ENCODE measurements around the gene COG3. TPM values are rescaled to one million over a fixed set of nuclear protein-coding genes. Genes with fewer than 3 reads are reported as not detected.

COG3 gene
- total RNA-seq, 3 donors from 2014 or later = 37.0 to 51.3 (median 47.2) TPM

DNA sequence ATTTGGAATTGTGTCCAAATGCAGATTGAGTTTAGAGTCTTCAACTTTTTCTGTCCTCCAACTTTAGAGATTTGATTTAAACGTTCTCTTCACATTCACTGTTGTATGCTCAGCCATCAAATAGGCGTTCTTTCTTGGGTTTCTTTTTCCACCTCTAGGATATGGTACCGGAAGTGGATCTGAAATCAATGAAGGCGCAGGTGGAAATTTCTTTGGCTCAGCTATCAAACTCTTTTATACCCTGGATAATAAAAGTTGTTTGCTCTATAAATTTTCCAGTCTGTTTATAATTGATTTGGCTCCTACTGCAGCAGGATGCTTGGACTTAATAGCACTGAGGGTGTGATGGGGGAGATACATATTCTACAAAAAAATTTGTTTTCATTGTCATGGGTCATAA lies 1.6 kb downstream of the COG3 start:
- TF ChIP-seq, protein P1, sequence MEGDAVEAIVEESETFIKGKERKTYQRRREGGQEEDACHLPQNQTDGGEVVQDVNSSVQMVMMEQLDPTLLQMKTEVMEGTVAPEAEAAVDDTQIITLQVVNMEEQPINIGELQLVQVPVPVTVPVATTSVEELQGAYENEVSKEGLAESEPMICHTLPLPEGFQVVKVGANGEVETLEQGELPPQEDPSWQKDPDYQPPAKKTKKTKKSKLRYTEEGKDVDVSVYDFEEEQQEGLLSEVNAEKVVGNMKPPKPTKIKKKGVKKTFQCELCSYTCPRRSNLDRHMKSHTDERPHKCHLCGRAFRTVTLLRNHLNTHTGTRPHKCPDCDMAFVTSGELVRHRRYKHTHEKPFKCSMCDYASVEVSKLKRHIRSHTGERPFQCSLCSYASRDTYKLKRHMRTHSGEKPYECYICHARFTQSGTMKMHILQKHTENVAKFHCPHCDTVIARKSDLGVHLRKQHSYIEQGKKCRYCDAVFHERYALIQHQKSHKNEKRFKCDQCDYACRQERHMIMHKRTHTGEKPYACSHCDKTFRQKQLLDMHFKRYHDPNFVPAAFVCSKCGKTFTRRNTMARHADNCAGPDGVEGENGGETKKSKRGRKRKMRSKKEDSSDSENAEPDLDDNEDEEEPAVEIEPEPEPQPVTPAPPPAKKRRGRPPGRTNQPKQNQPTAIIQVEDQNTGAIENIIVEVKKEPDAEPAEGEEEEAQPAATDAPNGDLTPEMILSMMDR (IDR thresholded peaks at IDR 0.05) = no peak
- peak in 1 of 3 donors; percentile 15 for DNase-seq
- intact Hi-C loops (cut with DNase I, micrococcal nuclease) = no loop called here
- Histone ChIP-seq H3K4me1 (ENCODE audit: low read depth) (peaks cover 45% of the 10 kb centered on the region), H3K4me3 (no peak overlapping the region), H3K9me3 (no peaks in the 10 kb centered on the region), H3K36me3 (ENCODE audit: low read depth) (no peaks in the 10 kb centered on the region)
- peak; percentile 6 for ATAC-seq

DNA sequence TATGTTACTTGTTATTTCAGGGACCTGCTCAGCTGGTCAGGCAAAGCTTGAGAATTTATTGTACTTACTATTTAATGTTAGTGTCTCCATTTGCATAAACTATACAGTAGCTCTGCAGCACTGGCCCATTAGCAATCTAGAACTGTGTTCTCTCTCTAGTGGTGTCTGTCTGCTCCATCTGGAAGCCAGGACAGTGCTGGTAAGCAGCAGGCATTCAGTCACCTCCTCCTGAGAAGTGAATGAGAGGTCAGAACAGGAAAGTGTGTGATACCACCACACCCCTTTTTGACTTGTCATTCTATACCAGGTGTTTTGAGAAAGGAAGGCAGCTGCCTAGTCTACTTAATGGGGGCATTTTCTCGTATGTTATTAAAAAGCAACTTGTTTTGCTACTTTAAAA lies 3.9 kb downstream of the COG3 start:
- peaks cover 41% of the 10 kb centered on the region for H3K4me1 ChIP-seq (ENCODE audit: low read depth)
- no peak overlapping the region for H3K4me3 ChIP-seq
- H3K36me3 ChIP-seq (ENCODE audit: low read depth) = no peaks in the 10 kb centered on the region
- DNase-seq (peak in 1 of 3 donors; percentile 19), ATAC-seq (peak; percentile 31)
- intact Hi-C loops (cut with DNase I, micrococcal nuclease) = no loop called here
- no peaks in the 10 kb centered on the region for H3K9me3 ChIP-seq
- TF ChIP-seq, protein P1 (IDR thresholded peaks at IDR 0.05) = no peak

DNA sequence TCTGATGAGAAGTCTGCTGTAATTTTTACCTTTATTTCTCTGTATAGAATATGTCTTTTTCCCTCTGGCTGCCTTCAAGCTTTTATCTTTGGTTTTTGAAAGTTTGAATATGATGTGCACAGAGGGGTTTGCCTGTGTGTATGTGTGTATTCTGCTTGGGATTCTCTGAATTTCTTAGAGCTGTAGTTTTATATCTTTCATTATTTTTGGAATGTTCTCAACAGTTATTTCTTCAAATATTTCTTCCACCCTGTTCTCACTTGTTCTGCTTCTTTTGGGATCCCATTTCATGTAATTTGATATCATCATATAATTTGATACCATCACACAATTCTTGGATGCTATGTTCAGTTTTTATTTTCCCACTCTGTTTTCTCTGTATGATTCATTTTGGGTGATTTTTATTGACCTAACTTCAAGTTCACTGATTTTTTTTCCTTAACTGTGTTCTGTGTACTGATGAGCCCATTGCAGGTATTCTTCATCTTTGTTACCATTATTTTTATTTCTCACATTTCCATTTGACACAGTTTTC lies 7.5 kb downstream of the COG3 start:
- no peak for ATAC-seq
- Histone ChIP-seq H3K4me3 (no peak overlapping the region), H3K36me3 (ENCODE audit: low read depth) (no peaks in the 10 kb centered on the region), H3K4me1 (ENCODE audit: low read depth) (peaks cover 18% of the 10 kb centered on the region), H3K9me3 (no peaks in the 10 kb centered on the region)
- TF ChIP-seq, protein P1 (IDR thresholded peaks at IDR 0.05) = no peak
- no peak for DNase-seq
- intact Hi-C loops (cut with DNase I, micrococcal nuclease) = no loop called here

DNA sequence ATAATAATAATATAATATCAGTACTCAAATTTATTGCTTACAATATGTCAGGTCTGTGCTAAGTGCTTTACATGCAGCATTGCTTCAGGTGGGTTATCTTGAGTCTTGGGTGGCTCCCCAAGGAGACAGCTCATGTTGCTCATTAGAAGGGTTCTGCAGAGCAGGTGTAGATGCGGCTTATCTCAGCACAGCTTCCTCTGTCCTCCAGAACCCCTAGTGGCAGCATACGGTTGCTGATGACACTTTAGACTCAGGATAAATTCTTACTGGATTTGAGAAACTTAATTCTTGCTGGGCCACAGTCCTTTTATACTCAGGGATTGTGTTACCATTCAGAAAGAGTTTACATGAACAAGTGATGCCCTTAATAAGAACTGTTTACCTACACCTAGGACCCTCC lies 8.9 kb downstream of the COG3 start:
- Histone ChIP-seq H3K4me3 (no peak overlapping the region), H3K9me3 (no peaks in the 10 kb centered on the region), H3K36me3 (ENCODE audit: low read depth) (no peaks in the 10 kb centered on the region), H3K4me1 (ENCODE audit: low read depth) (peaks cover 4% of the 10 kb centered on the region)
- no peak for DNase-seq
- TF ChIP-seq, protein P1 (IDR thresholded peaks at IDR 0.05) = no peak
- intact Hi-C loops (cut with DNase I, micrococcal nuclease) = no loop called here
- peak; percentile 50 for ATAC-seq

DNA sequence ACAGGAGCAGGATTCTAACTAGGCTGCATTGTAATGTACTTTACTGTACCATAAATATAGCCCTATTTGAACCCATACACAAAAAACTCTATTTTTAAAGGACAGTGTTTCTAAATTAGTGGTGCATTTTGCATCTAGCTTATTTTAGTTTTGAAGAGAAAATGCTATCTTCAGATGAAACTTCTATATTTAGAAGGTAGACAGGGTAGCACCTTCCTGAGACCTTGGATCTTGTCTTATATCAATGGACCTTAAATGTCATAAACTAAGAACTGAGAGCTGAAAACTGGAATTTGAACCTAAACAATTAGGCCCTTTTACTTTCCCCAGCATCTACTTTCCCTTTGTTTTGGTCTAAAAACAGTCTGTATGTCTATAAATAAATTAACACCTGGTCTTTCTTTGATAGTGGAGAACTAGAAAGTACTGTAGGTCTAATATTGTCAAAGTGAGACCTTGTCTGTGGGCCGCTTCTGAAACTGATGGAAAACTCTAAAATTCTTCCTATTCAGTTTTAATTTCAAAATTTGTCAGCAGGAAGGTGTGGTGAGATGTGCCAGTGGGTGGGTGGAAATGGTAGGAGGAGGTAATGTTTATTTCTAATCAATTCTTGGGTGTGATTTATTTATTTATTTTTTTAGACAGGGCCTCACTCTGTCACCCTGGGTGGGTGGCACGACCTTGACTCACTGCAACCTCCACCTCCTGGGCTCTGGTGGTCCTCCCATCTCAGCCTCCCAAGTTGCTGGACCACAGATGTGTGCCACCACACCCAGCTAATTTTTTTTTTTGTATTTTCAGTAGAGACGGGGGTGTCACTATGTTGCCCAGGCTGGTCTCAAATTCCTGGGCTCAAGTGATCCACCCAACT lies 10.1 kb downstream of the COG3 start:
- intact Hi-C loops (cut with DNase I, micrococcal nuclease) = no loop called here
- ATAC-seq (no peak), DNase-seq (no peak)
- no peak overlapping the region for H3K4me3 ChIP-seq
- H3K9me3 ChIP-seq = no peaks in the 10 kb centered on the region
- no peaks in the 10 kb centered on the region for H3K4me1 ChIP-seq (ENCODE audit: low read depth)
- TF ChIP-seq, protein P1 (IDR thresholded peaks at IDR 0.05) = no peak
- H3K36me3 ChIP-seq (ENCODE audit: low read depth) = no peaks in the 10 kb centered on the region

Data from mucosa of descending colon (tissue), 3 donors.